SK-N-SH treated with all-trans-retinoic acid at 6 μM for 48 hours (cell line): Measurements from ENCODE around the gene HINT1.

Source experiments
- ATAC-seq: fragments of 200-7000 bp; cut with Tn5 transposase; 3 replicates; pipeline ENCODE4 v1.9.1; 2020; ENCODE audit warnings: mild to moderate bottlenecking, moderate library complexity
- ARNTL ChIP-seq: fragments of 450-650 bp; formaldehyde crosslinking; IDR thresholded peaks from 2 replicates; pipeline ENCODE4 v1.5.0; 2020; ENCODE audit warnings: low read depth, mild to moderate bottlenecking, moderate library complexity, borderline replicate concordance
- BACH2 ChIP-seq: fragments of 250-450 bp; sonication (Bioruptor Pico); IDR thresholded peaks from 2 replicates; pipeline ENCODE4 v1.9.0; 2021; ENCODE audit warnings: mild to moderate bottlenecking, borderline replicate concordance
- CREB5 ChIP-seq: fragments of 250-450 bp; sonication (Bioruptor Pico); IDR thresholded peaks from 2 replicates; pipeline ENCODE4 v1.5.1; 2020; ENCODE audit warnings: low read depth, mild to moderate bottlenecking, moderate library complexity
- CSDC2 ChIP-seq: fragments of 250-450 bp; sonication (Bioruptor Pico); IDR thresholded peaks from 2 replicates; pipeline ENCODE4 v1.5.0; 2020; ENCODE audit warnings: mild to moderate bottlenecking, moderate library complexity
- CSRNP3 ChIP-seq: fragments of 250-450 bp; sonication (Bioruptor Pico); IDR thresholded peaks from 2 replicates; pipeline ENCODE4 v1.5.1; 2021; ENCODE audit warnings: mild to moderate bottlenecking, moderate library complexity
- ESRRG ChIP-seq: fragments of 250-450 bp; sonication (Bioruptor Pico); IDR thresholded peaks from 2 replicates; pipeline ENCODE4 v1.6.1; 2021; ENCODE audit warnings: mild to moderate bottlenecking
- GLIS3 ChIP-seq: fragments of 250-450 bp; sonication (Bioruptor Pico); IDR thresholded peaks from 2 replicates; pipeline ENCODE4 v1.5.0; 2020; ENCODE audit warnings: mild to moderate bottlenecking, moderate library complexity
- ISL1 ChIP-seq: fragments of 250-450 bp; sonication (Bioruptor Pico); IDR thresholded peaks from 2 replicates; pipeline ENCODE4 v2.1.2; 2022; ENCODE audit warnings: mild to moderate bottlenecking, moderate library complexity
- OSR1 ChIP-seq: fragments of 250-450 bp; sonication (Bioruptor Pico); IDR thresholded peaks from 2 replicates; pipeline ENCODE4 v1.8.0; 2022; ENCODE audit warnings: moderate library complexity, mild to moderate bottlenecking, inconsistent platforms
- PATZ1 ChIP-seq: fragments of 250-450 bp; sonication (Bioruptor Pico); IDR thresholded peaks from 2 replicates; pipeline ENCODE4 v1.8.0; 2020; ENCODE audit warnings: mild to moderate bottlenecking, moderate library complexity, borderline replicate concordance
- POU6F1 ChIP-seq: fragments of 250-450 bp; sonication (Bioruptor Pico); IDR thresholded peaks from 2 replicates; pipeline ENCODE4 v1.8.0; 2021; ENCODE audit warnings: low read depth, mild to moderate bottlenecking, moderate library complexity, borderline replicate concordance
- PPARA ChIP-seq: fragments of 250-450 bp; sonication (Bioruptor Pico); IDR thresholded peaks from 2 replicates; pipeline ENCODE4 v1.5.0; 2020; ENCODE audit warnings: mild to moderate bottlenecking, borderline replicate concordance
- RARB ChIP-seq: fragments of 250-450 bp; sonication (Bioruptor Pico); IDR thresholded peaks from 2 replicates; pipeline ENCODE4 v1.8.0; 2021; ENCODE audit warnings: mild to moderate bottlenecking, moderate library complexity
- SNAI2 ChIP-seq: fragments of 250-450 bp; sonication (Bioruptor Pico); IDR thresholded peaks from 2 replicates; pipeline ENCODE4 v1.5.0; 2020; ENCODE audit warnings: mild to moderate bottlenecking, moderate library complexity
- TOX ChIP-seq: fragments of 250-450 bp; sonication (Bioruptor Pico); IDR thresholded peaks from 2 replicates; pipeline ENCODE4 v1.8.0; 2021; ENCODE audit warnings: mild to moderate bottlenecking, moderate library complexity, borderline replicate concordance
- TSHZ2 ChIP-seq: fragments of 250-450 bp; sonication (Bioruptor Pico); IDR thresholded peaks from 2 replicates; pipeline ENCODE4 v1.5.0; 2020; ENCODE audit warnings: mild to moderate bottlenecking, moderate library complexity
- ZC3H10 ChIP-seq: fragments of 250-450 bp; sonication (Bioruptor Pico); IDR thresholded peaks from 2 replicates; pipeline ENCODE4 v1.5.1; 2021; ENCODE audit warnings: mild to moderate bottlenecking, moderate library complexity
- ZFP3 ChIP-seq: fragments of 250-450 bp; sonication (Bioruptor Pico); IDR thresholded peaks from 2 replicates; pipeline ENCODE4 v1.5.0; 2020; ENCODE audit warnings: mild to moderate bottlenecking, moderate library complexity
- ZNF565 ChIP-seq: fragments of 450-650 bp; formaldehyde crosslinking; conservative IDR thresholded peaks from 2 replicates; pipeline ENCODE4 v1.5.0; 2020; ENCODE audit warnings: low read depth, mild to moderate bottlenecking, moderate library complexity
- ZNF70 ChIP-seq: fragments of 450-650 bp; formaldehyde crosslinking; IDR thresholded peaks from 2 replicates; pipeline ENCODE4 v1.5.0; 2020; ENCODE audit warnings: mild to moderate bottlenecking, moderate library complexity
- ZNF8 ChIP-seq: fragments of 450-650 bp; formaldehyde crosslinking; IDR thresholded peaks from 2 replicates; pipeline ENCODE4 v1.5.0; 2020; ENCODE audit warnings: mild to moderate bottlenecking, moderate library complexity

HINT1 gene

GRCh38 chr5:131164191-131165118 lies 601 bp downstream of the HINT1 start (continued):
- no peak for TF ChIP-seq RARB (CRISPR knock-in tag)
- no peak for TF ChIP-seq ZNF565
- no peak for TF ChIP-seq GLIS3 (CRISPR knock-in tag)
- TF ChIP-seq, all 23 proteins: peak for 0

- no peak for ATAC-seq
- TF ChIP-seq OSR1 (CRISPR knock-in tag), result no peak
- no peak for TF ChIP-seq PPARA
- TF ChIP-seq ZFP3, result no peak
- TF ChIP-seq CSRNP3 (CRISPR knock-in tag), result no peak
- no peak for TF ChIP-seq TOX (CRISPR knock-in tag)
- no peak for TF ChIP-seq ESRRG (CRISPR knock-in tag)
- no peak for TF ChIP-seq CREB5 (CRISPR knock-in tag)
These were observed 1.6 kb downstream of the HINT1 start for GRCh38 chr5:131163276-131164119.

- ATAC-seq, result no peak
- TF ChIP-seq TSHZ2 (no peak), ZC3H10 (CRISPR knock-in tag) (no peak), CSDC2 (no peak), POU6F1 (CRISPR knock-in tag) (no peak), ZNF8 (no peak), PATZ1 (CRISPR knock-in tag) (no peak), CSRNP3 (CRISPR knock-in tag) (no peak), ESRRG (CRISPR knock-in tag) (no peak), ARNTL (no peak), ZNF565 (no peak), RARB (CRISPR knock-in tag) (no peak), GLIS3 (CRISPR knock-in tag) (no peak), ZNF70 (CRISPR knock-in tag) (no peak), OSR1 (CRISPR knock-in tag) (no peak), ISL1 (no peak), CREB5 (CRISPR knock-in tag) (no peak), TOX (CRISPR knock-in tag) (no peak), SNAI2 (CRISPR knock-in tag) (no peak), ZFP3 (no peak), BACH2 (CRISPR knock-in tag) (no peak)
These were observed 4.9 kb downstream of the HINT1 start for GRCh38 chr5:131160134-131160533.
